ENCODE measurements around the gene MORF4L1. TPM values are rescaled to one million over a fixed set of nuclear protein-coding genes. Genes with fewer than 3 reads are reported as not detected.

Gene MORF4L1
- total RNA-seq, 4 donors from 2014 or later = 149 to 330 (median 235) TPM

DNA sequence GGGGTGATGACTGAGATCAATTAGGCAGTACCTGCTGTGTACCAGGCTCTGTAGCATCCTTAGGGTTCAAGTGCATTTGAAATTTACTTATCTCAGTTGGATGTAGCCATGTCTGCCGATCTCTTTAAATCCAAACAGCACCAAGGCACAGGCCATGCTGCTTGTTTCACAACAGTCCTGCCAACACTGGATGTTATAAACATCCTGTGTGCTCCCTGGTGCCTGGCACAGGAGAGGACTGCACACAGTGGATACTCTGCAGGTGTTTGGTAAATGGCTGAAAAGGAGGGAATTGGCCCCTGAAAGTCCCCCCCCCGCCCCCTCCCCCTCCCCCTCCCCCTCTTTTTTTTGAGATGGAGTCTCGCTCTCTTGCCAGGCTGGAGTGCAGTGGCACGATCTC is 45.2 kb downstream of the MORF4L1 start:
- in situ Hi-C loops (cut with MboI; ENCODE audit: low pct_ligation_motif_present in 1 of 4, low pct_unique_long_range_greater_than_20kb in 1 of 4, low sequenced_read_pairs in 3 of 4) (loop anchor here in 3 of 4 donors (25.0 kb wide), 1 partner anchor 269 kb away; no protein-coding TSS in a partner anchor), intact Hi-C loops (cut with DNase I; ENCODE audit: low total_unique reads) (no loop called here)
- no peaks in the 10 kb centered on the region for H3K27me3 ChIP-seq
- no peaks in the 10 kb centered on the region for H3K9me3 ChIP-seq
- TF ChIP-seq, protein P1, sequence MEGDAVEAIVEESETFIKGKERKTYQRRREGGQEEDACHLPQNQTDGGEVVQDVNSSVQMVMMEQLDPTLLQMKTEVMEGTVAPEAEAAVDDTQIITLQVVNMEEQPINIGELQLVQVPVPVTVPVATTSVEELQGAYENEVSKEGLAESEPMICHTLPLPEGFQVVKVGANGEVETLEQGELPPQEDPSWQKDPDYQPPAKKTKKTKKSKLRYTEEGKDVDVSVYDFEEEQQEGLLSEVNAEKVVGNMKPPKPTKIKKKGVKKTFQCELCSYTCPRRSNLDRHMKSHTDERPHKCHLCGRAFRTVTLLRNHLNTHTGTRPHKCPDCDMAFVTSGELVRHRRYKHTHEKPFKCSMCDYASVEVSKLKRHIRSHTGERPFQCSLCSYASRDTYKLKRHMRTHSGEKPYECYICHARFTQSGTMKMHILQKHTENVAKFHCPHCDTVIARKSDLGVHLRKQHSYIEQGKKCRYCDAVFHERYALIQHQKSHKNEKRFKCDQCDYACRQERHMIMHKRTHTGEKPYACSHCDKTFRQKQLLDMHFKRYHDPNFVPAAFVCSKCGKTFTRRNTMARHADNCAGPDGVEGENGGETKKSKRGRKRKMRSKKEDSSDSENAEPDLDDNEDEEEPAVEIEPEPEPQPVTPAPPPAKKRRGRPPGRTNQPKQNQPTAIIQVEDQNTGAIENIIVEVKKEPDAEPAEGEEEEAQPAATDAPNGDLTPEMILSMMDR (IDR thresholded peaks at IDR 0.05) = no peak
- TF ChIP-seq POLR2A (IDR thresholded peaks at IDR 0.05) = no peak
- TF ChIP-seq EP300 (IDR thresholded peaks at IDR 0.05; ENCODE audit: low read depth) = no peak
- TF ChIP-seq POLR2AphosphoS5 (IDR thresholded peaks at IDR 0.05) = peak in 2 of 3 donors; percentile 10 to 38
- H3K4me1 ChIP-seq = peaks cover 13 to 29% (median 18%) of the 10 kb centered on the region in 4 donors
- DNase-seq = no peak
- H3K27ac ChIP-seq = peak overlapping the region in 3 of 4 donors; percentile 53 to 81 (median 75)
- WGBS, 2 donors (ENCODE audit: low coverage in 1 of 2) = 67 to 91% methylated on average over 1 to 4 of the region's 4 CpGs
- H3K36me3 ChIP-seq = peaks cover 0 to 21% (median 2%) of the 10 kb centered on the region in 4 donors
- no peak overlapping the region for H3K4me3 ChIP-seq

DNA sequence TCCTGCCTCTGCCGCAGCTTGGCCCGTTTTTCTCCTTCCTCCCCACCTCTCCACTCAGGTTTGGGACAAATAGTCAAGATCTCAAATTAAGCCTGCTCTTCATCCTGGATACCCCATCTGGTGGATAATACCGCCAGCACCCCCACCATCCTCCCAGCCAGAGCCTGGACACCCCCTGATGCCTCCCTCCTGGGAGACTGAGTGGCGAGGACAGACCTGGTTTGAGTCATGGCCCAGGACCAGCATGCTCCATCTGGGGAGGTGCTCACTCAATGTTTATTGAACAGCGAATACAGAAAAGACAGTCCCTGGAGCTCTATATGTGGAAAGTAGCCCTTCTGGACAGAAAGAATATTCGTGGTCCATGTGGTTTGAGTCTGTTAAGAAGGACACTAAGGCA is 48.8 kb downstream of the MORF4L1 start:
- no peaks in the 10 kb centered on the region for H3K27me3 ChIP-seq
- intact Hi-C loops (cut with DNase I; ENCODE audit: low total_unique reads) = no loop called here
- no peak overlapping the region for H3K27ac ChIP-seq
- no peak for TF ChIP-seq POLR2A (IDR thresholded peaks at IDR 0.05)
- TF ChIP-seq EP300 (IDR thresholded peaks at IDR 0.05; ENCODE audit: low read depth) = no peak
- no peak for TF ChIP-seq POLR2AphosphoS5 (IDR thresholded peaks at IDR 0.05)
- TF ChIP-seq, protein P1 (IDR thresholded peaks at IDR 0.05) = no peak
- 79 to 90% methylated on average over 3 to 6 of the region's 6 CpGs for WGBS, 2 donors (ENCODE audit: low coverage in 1 of 2)
- peaks cover 0 to 12% (median 4%) of the 10 kb centered on the region in 4 donors for H3K4me1 ChIP-seq
- DNase-seq = no peak
- H3K36me3 ChIP-seq = peaks cover 0 to 23% (median 2%) of the 10 kb centered on the region in 4 donors
- in situ Hi-C loops (cut with MboI; ENCODE audit: low pct_ligation_motif_present in 1 of 4, low pct_unique_long_range_greater_than_20kb in 1 of 4, low sequenced_read_pairs in 3 of 4) = loop anchor here in 3 of 4 donors (25.0 kb wide), 1 partner anchor 266 kb away; no protein-coding TSS in a partner anchor
- no peak overlapping the region for H3K4me3 ChIP-seq
- no peaks in the 10 kb centered on the region for H3K9me3 ChIP-seq

DNA sequence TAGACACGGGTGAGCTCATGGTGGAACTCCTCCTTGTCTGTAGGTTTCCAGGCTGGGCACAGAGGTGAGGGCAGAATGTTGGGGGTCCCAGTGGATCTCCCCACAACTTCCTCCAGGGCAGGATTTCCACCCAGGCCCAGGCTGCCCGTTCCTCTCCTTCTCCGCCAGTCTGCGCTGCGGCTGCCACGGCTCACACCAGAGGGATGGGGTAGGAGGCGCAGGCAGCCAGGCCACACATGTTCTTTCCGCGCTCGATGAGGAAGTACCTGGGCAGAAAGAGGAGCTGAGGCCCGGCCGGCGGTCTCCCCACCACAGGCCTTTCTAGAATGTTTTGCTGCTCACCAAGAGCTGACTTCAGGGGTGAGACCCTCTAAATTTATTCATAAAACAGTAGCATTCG is 49.2 kb downstream of the MORF4L1 start:
- H3K4me1 ChIP-seq = peaks cover 0 to 7% (median 2%) of the 10 kb centered on the region in 4 donors
- H3K4me3 ChIP-seq = no peak overlapping the region
- H3K27ac ChIP-seq = no peak overlapping the region
- intact Hi-C loops (cut with DNase I; ENCODE audit: low total_unique reads) = no loop called here
- in situ Hi-C loops (cut with MboI; ENCODE audit: low pct_ligation_motif_present in 1 of 4, low pct_unique_long_range_greater_than_20kb in 1 of 4, low sequenced_read_pairs in 3 of 4) = loop anchor here in 3 of 4 donors (25.0 kb wide), 1 partner anchor 265 kb away; no protein-coding TSS in a partner anchor
- peaks cover 0 to 23% (median 2%) of the 10 kb centered on the region in 4 donors for H3K36me3 ChIP-seq
- 94 to 100% methylated on average over 1 to 14 of the region's 14 CpGs for WGBS, 2 donors (ENCODE audit: low coverage in 1 of 2)
- no peaks in the 10 kb centered on the region for H3K9me3 ChIP-seq
- no peak for DNase-seq
- no peaks in the 10 kb centered on the region for H3K27me3 ChIP-seq
- TF ChIP-seq, protein P1 (IDR thresholded peaks at IDR 0.05) = no peak

DNA sequence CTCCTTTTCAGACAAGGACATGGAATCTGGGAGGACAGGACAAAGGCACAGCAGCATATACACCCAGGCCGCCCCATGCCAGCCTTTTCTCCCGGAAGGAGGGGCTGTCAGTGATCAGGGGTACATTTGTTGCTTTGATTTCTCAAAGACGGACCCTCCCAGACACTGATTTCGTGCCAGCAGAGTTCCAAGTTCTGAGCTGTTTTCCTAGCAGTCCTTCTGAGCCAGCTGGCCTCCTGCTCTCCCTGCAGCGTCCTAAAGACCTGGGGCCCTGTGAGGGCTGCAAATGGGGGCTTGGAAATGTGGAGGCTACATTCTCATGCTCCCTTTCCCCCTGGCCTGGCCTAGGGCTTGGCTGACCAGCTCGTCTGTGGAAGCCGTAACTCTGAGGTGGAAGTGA is 49.8 kb downstream of the MORF4L1 start:
- Histone ChIP-seq H3K36me3 (peaks cover 0 to 23% (median 2%) of the 10 kb centered on the region in 4 donors), H3K9me3 (no peaks in the 10 kb centered on the region), H3K27ac (no peak overlapping the region), H3K27me3 (no peaks in the 10 kb centered on the region), H3K4me3 (no peak overlapping the region), H3K4me1 (peaks cover 0 to 3% (median under 1%) of the 10 kb centered on the region in 4 donors)
- TF ChIP-seq EP300 (IDR thresholded peaks at IDR 0.05; ENCODE audit: low read depth) (no peak), POLR2A (IDR thresholded peaks at IDR 0.05) (no peak), POLR2AphosphoS5 (IDR thresholded peaks at IDR 0.05) (no peak)
- TF ChIP-seq, protein P1 (IDR thresholded peaks at IDR 0.05) = no peak
- in situ Hi-C loops (cut with MboI; ENCODE audit: low pct_ligation_motif_present in 1 of 4, low pct_unique_long_range_greater_than_20kb in 1 of 4, low sequenced_read_pairs in 3 of 4) (loop anchor here in 3 of 4 donors (25.0 kb wide), 1 partner anchor 265 kb away; no protein-coding TSS in a partner anchor), intact Hi-C loops (cut with DNase I; ENCODE audit: low total_unique reads) (no loop called here)
- no peak for DNase-seq
- 84% methylated on average over 7 of the region's 7 CpGs; no CpG with 5 or more reads in 1 of the 2 donors for WGBS, 2 donors (ENCODE audit: low coverage in 1 of 2)
